D721Med (cell line): ENCODE measurements around the gene PHETA1.
"Not testable (repeated sequence)": the region's sequence is repeated elsewhere in the genome, so short reads cannot be mapped to it uniquely, and the experiment has no call there.

Experiments used
- DNase-seq: peaks from one replicate; pipeline ENCODE4 v3.0.0; 2011; ENCODE audit warnings: low spot score; ENCODE audit not compliant: insufficient read length
- FAIRE-seq: peaks from 2 replicates; lab custom pipeline; 2011; peaks lifted over from hg19 to GRCh38; lab: Jason Lieb, UNC
- TF ChIP-seq, protein P1 (sequence below): IDR thresholded peaks from 2 replicates; pipeline ENCODE4 v1.5.1; 2012; ENCODE audit warnings: mild to moderate bottlenecking, control low read depth; ENCODE audit not compliant: insufficient read depth; ENCODE audit errors: missing control alignments

PHETA1 gene

DNA sequence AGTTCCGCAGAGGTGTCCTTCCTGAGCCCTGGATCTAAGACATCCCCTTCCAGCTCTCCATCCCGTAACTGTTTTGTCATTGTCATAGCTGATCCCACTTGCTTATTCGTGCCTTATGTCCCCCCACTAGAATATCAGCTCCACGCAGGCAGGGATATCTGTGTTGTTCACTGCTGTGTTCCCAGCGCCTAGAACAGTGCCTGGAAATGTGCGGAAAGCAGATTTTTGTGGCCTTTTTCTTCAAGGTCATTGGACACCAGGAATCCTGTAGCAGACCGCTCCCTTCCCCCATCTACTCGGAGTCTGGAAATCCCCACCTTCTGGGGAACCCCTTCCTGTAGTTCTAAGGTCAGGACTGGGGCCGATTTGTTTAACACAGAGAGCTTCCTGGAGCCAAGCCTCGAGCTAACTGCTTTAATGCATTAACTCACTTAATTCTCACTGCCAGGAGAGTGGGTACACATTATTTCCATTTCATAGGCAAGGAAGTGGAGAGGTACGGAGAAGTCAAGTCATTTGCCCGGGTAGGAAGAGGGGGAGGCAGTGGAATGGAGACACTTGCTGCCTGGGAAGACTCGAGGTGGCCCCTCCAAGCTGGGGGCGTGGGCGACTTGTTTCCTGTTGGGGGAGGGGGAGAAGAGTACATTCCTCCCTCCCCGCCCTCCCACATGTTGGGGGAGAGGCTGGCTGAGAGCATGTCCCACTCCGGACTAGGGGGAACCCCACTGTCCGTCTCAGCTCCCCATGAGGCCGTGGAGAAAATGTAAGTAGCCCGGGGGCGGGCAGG lies 35.7 kb upstream of the PHETA1 start:
- no peak for FAIRE-seq
- TF ChIP-seq, protein P1, sequence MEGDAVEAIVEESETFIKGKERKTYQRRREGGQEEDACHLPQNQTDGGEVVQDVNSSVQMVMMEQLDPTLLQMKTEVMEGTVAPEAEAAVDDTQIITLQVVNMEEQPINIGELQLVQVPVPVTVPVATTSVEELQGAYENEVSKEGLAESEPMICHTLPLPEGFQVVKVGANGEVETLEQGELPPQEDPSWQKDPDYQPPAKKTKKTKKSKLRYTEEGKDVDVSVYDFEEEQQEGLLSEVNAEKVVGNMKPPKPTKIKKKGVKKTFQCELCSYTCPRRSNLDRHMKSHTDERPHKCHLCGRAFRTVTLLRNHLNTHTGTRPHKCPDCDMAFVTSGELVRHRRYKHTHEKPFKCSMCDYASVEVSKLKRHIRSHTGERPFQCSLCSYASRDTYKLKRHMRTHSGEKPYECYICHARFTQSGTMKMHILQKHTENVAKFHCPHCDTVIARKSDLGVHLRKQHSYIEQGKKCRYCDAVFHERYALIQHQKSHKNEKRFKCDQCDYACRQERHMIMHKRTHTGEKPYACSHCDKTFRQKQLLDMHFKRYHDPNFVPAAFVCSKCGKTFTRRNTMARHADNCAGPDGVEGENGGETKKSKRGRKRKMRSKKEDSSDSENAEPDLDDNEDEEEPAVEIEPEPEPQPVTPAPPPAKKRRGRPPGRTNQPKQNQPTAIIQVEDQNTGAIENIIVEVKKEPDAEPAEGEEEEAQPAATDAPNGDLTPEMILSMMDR = no peak
- DNase-seq = no peak

DNA sequence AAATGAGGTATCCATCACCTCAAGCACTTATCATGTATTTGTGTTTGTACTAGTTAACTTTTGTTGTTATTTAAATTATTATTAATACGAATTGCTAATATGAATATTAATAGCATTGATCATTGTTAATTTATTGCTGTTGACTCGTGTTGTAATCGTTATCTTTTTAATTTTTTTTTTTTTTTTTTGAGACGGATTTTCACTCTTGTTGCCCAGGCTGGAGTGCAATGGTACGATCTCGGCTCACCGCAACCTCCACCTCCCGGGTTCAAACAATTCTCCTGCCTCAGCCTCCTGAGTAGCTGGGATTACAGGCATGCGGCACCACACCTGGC lies 33.6 kb upstream of the PHETA1 start:
- not testable (repeated sequence) for FAIRE-seq, DNase-seq

DNA sequence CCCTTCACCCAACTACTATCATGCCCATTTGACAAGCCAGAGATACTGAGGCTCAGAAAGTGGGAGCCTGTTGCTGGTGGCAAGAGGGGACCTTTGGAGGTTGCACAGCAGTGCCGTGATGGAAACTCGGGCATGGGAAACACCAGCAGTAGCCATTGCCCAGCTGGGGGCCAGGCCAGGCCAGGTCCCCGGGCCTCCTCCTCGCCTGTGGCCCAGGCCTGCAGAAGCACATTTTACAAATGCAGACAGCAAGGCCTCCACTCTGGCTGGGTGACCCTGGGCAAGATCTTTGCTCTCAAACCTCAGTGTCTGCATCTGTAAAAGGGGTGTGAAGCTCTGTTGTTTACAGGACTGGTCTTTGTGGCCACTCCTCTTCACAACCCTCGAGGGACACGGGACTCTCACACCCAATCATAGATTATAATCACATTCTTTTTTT lies 32.3 kb upstream of the PHETA1 start:
- TF ChIP-seq, protein P1 = no peak
- no peak for FAIRE-seq
- no peak for DNase-seq

DNA sequence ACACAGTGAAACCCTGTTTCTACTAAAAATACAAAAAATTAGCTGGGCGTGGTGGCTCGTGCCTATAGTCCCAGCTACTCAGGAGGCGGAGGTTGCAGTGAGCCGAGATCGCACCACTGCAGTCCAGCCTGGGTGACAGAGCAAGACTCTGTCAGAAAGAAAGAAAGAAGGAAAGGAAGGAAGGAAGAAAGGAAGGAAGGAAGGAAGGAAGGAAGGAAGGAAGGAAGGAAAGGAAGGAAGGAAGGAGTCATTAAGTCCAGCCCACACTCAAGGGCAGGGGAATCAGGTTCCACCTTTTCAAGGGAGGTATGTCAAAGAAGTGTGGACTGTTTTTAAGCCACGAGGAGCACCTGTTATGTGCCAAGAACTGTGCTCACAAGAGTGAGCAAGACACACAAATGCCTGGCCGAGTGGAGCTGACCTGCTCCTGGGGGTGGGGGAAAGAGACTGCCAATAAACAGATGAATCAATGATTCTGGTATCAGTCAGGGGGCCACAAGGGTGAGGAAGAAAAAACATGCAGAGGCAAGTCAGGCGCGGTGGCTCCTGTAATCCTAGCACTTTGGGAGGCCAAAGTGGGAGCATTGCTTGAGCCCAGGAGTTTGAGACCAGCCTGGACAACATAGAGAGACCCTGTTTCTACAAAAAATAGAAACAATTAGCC lies 31.0 kb upstream of the PHETA1 start:
- not testable (repeated sequence) for FAIRE-seq

DNA sequence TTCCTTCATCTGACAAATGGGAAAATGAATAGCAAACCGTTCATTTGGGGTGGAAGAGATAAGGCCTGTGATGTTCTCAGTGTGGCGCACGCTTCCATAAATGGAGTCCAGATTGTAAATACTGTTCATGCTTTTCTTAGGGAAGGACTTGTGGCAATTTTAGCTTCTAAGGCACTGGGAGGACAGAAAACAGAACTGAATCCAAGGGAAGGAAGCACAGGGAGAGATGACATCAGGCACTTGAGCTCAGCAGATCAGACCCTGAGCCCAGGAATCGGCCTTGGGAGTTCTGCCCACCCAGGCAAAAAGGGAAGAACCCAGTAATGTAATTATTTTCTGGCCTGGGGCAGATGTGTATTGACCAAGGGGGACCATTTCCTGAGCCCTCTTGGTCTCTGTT lies 29.6 kb upstream of the PHETA1 start:
- TF ChIP-seq, protein P1 = no peak
- no peak for FAIRE-seq
- DNase-seq = no peak

More for the DNA sequence above, 31.0 kb upstream of the PHETA1 start:
- not testable (repeated sequence) for DNase-seq

DNA sequence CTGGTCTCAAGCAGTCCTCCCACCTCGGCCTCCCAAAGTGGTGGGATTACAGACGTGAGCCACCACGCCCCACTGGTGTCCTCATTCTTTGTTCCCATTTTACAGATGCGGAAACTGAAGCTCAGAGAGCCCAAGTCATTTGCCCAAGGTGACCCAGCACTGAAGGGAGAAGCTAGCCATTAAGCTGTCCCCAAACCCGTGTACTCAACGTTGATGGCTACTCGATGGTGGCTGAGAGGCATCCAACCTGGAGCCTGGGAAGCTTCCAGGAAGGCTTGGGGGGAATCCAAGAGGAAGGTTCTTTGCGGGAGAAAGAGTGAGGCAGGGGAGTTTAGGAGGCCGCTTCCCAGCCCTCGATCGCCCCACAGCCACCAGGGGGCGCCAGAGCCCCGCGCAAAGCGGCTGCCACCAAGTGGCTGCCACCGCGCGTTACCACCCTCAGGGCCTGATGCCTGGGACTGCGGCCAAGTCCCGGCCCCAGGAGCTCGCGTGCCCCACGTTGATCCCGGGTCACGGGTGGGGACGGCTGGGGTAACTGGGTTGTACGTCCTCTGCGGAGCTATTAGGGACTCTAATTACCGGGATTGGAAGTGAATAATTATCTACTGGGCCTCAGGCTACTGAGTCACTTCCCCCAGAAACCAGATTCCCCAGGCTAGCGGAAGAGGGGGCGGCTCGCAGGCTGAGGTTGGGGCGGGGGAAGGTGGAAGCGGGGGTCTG lies 28.0 kb upstream of the PHETA1 start:
- no peak for FAIRE-seq
- TF ChIP-seq, protein P1 = peak; percentile 94
- peak; percentile 93 for DNase-seq

DNA sequence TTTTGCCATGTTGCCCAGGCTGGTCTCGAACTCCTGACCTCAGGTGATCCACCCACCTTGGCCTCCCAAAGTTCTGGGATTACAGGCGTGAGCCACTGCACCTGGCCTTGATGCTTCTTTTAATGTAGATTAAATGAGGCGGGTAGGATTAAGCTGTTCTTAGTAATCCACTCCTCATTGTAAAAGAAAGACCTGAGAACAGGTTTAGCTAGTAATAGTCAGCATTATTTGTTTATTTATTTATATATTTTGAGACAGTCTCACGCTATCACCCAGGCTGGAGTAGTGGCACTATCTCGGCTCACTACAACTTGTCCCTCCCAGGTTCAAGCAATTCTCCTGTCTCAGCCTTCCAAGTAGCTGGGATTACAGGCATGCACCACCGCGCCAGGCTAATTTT lies 27.4 kb upstream of the PHETA1 start:
- DNase-seq, FAIRE-seq: not testable (repeated sequence)

DNA sequence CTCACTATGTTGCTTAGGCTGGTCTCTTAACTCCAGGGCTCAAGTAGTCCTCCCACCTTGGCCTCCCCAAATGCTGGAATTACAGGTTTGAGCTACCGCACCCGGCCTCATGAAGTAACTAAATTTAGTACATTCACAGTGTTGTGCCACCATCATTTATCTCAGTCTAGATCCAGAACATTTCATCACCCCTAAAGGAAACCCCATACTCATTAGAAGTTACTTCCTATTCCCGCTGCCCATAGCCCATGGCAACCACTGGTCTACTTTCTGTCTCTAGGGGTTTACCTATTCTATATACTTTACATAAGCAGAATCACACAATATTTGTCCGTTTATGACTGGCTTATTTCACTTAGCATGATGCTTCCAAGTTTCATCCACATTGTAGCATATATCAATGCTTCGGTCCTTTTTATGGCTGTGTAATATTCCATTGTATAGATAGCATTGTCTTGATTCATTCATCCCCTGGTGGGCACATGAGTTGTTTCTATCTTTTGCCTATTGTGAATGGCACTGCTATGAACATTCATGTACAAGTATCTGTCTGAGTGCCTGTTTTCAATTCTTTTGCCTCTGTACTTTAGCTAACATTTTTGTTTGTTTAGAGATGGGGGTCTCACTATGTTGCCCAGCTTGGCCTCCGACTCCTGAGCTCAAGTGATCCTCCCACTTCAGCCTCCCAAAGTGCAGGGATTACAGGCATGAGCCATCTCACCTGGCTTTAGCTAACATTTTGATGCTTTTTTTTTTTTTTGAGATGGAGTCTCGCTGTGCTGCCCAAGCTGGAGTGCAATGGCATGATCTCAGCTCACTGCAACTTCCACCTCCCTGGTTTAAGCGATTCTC lies 26.7 kb upstream of the PHETA1 start:
- FAIRE-seq (no peak), DNase-seq (no peak)
- TF ChIP-seq, protein P1 = no peak
